ENCODE data around the gene PRKG1. TPM values are rescaled to one million over a fixed set of nuclear protein-coding genes. Genes with fewer than 3 reads are reported as not detected.

Gene PRKG1
- total RNA-seq, 2 donors from 2014 or later: 1.3 to 2.7 TPM

- Histone ChIP-seq H3K4me1 (ENCODE audit: control insufficient read depth, insufficient read depth, low read length) (no peaks in the 10 kb centered on the region), H3K4me3 (ENCODE audit: low read length) (no peak overlapping the region), H3K9ac (ENCODE audit: extremely low read depth, low read length, poor library complexity, severe bottlenecking) (no peak overlapping the region), H3K27me3 (ENCODE audit: control insufficient read depth, insufficient read depth, low read length, poor library complexity, severe bottlenecking) (no peaks in the 10 kb centered on the region), H3K36me3 (ENCODE audit: control insufficient read depth, insufficient read depth, low read length) (no peaks in the 10 kb centered on the region), H3K9me3 (ENCODE audit: control insufficient read depth, low read length) (no peaks in the 10 kb centered on the region), H3K27ac (ENCODE audit: low read depth, low read length) (no peak overlapping the region)
- TF ChIP-seq CTCF (conservative IDR thresholded peaks at IDR 0.05): no peak
- H3K4me1 Mint-ChIP-seq: no peaks in the 10 kb centered on the region
- no CpG with 5 or more reads among the region's 2 CpGs for WGBS, 2 experiments (ENCODE audit: insufficient coverage in 1 of 2, insufficient read length in 1 of 2)
- H3K9me3 Mint-ChIP-seq: peaks cover 4% of the 10 kb centered on the region
- H3K36me3 Mint-ChIP-seq (ENCODE audit: low read depth): peaks cover 2% of the 10 kb centered on the region
- H3K27ac Mint-ChIP-seq: no peak overlapping the region
- no peak overlapping the region for H3K4me3 Mint-ChIP-seq
- no peak for DNase-seq
- no peaks in the 10 kb centered on the region for H3K27me3 Mint-ChIP-seq (ENCODE audit: insufficient read depth)
Measured at GRCh38 chr10:51168086-51168815, 94.0 kb downstream of the PRKG1 start.

- H3K4me3 Mint-ChIP-seq: no peak overlapping the region
- Histone ChIP-seq H3K27me3 (ENCODE audit: control insufficient read depth, insufficient read depth, low read length, poor library complexity, severe bottlenecking) (no peaks in the 10 kb centered on the region), H3K36me3 (ENCODE audit: control insufficient read depth, insufficient read depth, low read length) (no peaks in the 10 kb centered on the region), H3K4me3 (ENCODE audit: low read length) (no peak overlapping the region), H3K27ac (ENCODE audit: low read depth, low read length) (no peak overlapping the region), H3K9me3 (ENCODE audit: control insufficient read depth, low read length) (no peaks in the 10 kb centered on the region), H3K9ac (ENCODE audit: extremely low read depth, low read length, poor library complexity, severe bottlenecking) (no peak overlapping the region), H3K4me1 (ENCODE audit: control insufficient read depth, insufficient read depth, low read length) (no peaks in the 10 kb centered on the region)
- H3K27ac Mint-ChIP-seq: no peak overlapping the region
- 87 to 100% methylated on average over 1 of the region's 1 CpG for WGBS, 2 experiments (ENCODE audit: insufficient coverage in 1 of 2, insufficient read length in 1 of 2)
- H3K4me1 Mint-ChIP-seq: no peaks in the 10 kb centered on the region
- no peaks in the 10 kb centered on the region for H3K27me3 Mint-ChIP-seq (ENCODE audit: insufficient read depth)
- TF ChIP-seq CTCF (conservative IDR thresholded peaks at IDR 0.05): no peak
- no peaks in the 10 kb centered on the region for H3K9me3 Mint-ChIP-seq
- no peaks in the 10 kb centered on the region for H3K36me3 Mint-ChIP-seq (ENCODE audit: low read depth)
- no peak for DNase-seq
Measured at GRCh38 chr10:51169111-51169510, 94.8 kb downstream of the PRKG1 start.

- Mint-ChIP-seq H3K27me3 (ENCODE audit: insufficient read depth) (no peaks in the 10 kb centered on the region), H3K27ac (no peak overlapping the region), H3K4me1 (no peaks in the 10 kb centered on the region), H3K9me3 (no peaks in the 10 kb centered on the region), H3K4me3 (no peak overlapping the region), H3K36me3 (ENCODE audit: low read depth) (no peaks in the 10 kb centered on the region)
- Histone ChIP-seq H3K4me1 (ENCODE audit: control insufficient read depth, insufficient read depth, low read length) (no peaks in the 10 kb centered on the region), H3K27me3 (ENCODE audit: control insufficient read depth, insufficient read depth, low read length, poor library complexity, severe bottlenecking) (no peaks in the 10 kb centered on the region), H3K4me3 (ENCODE audit: low read length) (no peak overlapping the region), H3K9ac (ENCODE audit: extremely low read depth, low read length, poor library complexity, severe bottlenecking) (no peak overlapping the region), H3K9me3 (ENCODE audit: control insufficient read depth, low read length) (no peaks in the 10 kb centered on the region), H3K36me3 (ENCODE audit: control insufficient read depth, insufficient read depth, low read length) (no peaks in the 10 kb centered on the region), H3K27ac (ENCODE audit: low read depth, low read length) (no peak overlapping the region)
- 92 to 100% methylated on average over 2 of the region's 2 CpGs for WGBS, 2 experiments (ENCODE audit: insufficient coverage in 1 of 2, insufficient read length in 1 of 2)
- DNase-seq: no peak
- no peak for TF ChIP-seq CTCF (conservative IDR thresholded peaks at IDR 0.05)
Measured at GRCh38 chr10:51170518-51171245, 96.4 kb downstream of the PRKG1 start.
